Upper lobe of left lung (tissue), 6 donors: ENCODE measurements around the gene SYDE1. TPM values are rescaled to one million over a fixed set of nuclear protein-coding genes. Genes with fewer than 3 reads are reported as not detected.

Experiments used
- ATAC-seq, 2 donors: fragments of 200-7000 bp; cut with Tn5 transposase; one replicate each; pipeline ENCODE4 v1.9.1; 2022; ENCODE audit warnings: mild to moderate bottlenecking in 2 of 2, moderate library complexity in 2 of 2; ENCODE audit not compliant: low FRiP score in 2 of 2
- DNase-seq, 2 donors: peaks; one replicate each; pipeline ENCODE4 v3.0.0-alpha.2; 2019 to 2020
- H3K27ac ChIP-seq, 4 donors: fragments of 200-600 bp; sonication (generic); one replicate each; pipeline ENCODE4 v1.5.1; 2016 to 2019
- H3K27me3 ChIP-seq, 4 donors: fragments of 200-600 bp; sonication (generic); one replicate each; pipeline ENCODE4 v1.5.1; 2017 to 2019
- H3K36me3 ChIP-seq, 4 donors: fragments of 200-600 bp; sonication (generic); one replicate each; pipeline ENCODE4 v1.5.1; 2016 to 2019
- H3K4me1 ChIP-seq, 4 donors: fragments of 200-600 bp; sonication (generic); one replicate each; pipeline ENCODE4 v1.5.1; 2018 to 2019
- H3K4me3 ChIP-seq, 4 donors: fragments of 200-600 bp; sonication (generic); one replicate each; pipeline ENCODE4 v1.5.1; 2017 to 2019; ENCODE audit warnings: mild to moderate bottlenecking in 2 of 4, moderate library complexity in 1 of 4
- H3K9me3 ChIP-seq, 4 donors: fragments of 200-600 bp; sonication (generic); one replicate each; pipeline ENCODE4 v1.5.1; 2018 to 2019
- CTCF ChIP-seq, 6 experiments: fragments of 450-650 bp in 4 of 6; fragments of 200-600 bp in 2 of 6; sonication (generic) in 2 of 6; IDR thresholded peaks; one replicate each; pipeline ENCODE4 v1.5.1; 2016 to 2019; ENCODE audit warnings: antibody characterized with exemption in 6 of 6
- EP300 ChIP-seq, 4 donors: sonication (generic); formaldehyde crosslinking; IDR thresholded peaks; one replicate each; pipeline ENCODE4 v1.5.1; 2017; ENCODE audit warnings: antibody characterized with exemption in 4 of 4, control low read depth in 2 of 4
- POLR2A ChIP-seq, 4 donors: fragments of 450-650 bp; IDR thresholded peaks; one replicate each; pipeline ENCODE4 v1.5.1; 2016 to 2017; ENCODE audit warnings: antibody characterized with exemption in 4 of 4, mild to moderate bottlenecking in 2 of 4
- POLR2AphosphoS5 ChIP-seq, 2 donors: sonication (generic); formaldehyde crosslinking; IDR thresholded peaks; one replicate each; pipeline ENCODE4 v1.5.1; 2017; ENCODE audit warnings: antibody characterized with exemption in 2 of 2
- WGBS, 2 donors: methylation state at CpG; one replicate each; pipeline ENCODE4 v1.1.5; 2017 to 2018; 5-methylcytosine and 5-hydroxymethylcytosine counted together
- total RNA-seq, 6 donors: library from RNA; depleted of rRNA in 4 of 6; stranded (reverse); fragments of >200 nt in 4 of 6; gene quantifications; one replicate each; pipeline versions ENCODE4 v1.1.0 to v1.2.1, GENCODE V29; 2016 to 2021
- donor health status: DM: no; HTN: no; CAD: no; lungs with moderate emphysema.
- donor health status: DM: no; HTN: yes; CAD: no; lungs with severe emphysema.

SYDE1 gene
- total RNA-seq, 6 donors from 2014 or later = 7.0 to 28.4 (median 14.2) TPM

DNA sequence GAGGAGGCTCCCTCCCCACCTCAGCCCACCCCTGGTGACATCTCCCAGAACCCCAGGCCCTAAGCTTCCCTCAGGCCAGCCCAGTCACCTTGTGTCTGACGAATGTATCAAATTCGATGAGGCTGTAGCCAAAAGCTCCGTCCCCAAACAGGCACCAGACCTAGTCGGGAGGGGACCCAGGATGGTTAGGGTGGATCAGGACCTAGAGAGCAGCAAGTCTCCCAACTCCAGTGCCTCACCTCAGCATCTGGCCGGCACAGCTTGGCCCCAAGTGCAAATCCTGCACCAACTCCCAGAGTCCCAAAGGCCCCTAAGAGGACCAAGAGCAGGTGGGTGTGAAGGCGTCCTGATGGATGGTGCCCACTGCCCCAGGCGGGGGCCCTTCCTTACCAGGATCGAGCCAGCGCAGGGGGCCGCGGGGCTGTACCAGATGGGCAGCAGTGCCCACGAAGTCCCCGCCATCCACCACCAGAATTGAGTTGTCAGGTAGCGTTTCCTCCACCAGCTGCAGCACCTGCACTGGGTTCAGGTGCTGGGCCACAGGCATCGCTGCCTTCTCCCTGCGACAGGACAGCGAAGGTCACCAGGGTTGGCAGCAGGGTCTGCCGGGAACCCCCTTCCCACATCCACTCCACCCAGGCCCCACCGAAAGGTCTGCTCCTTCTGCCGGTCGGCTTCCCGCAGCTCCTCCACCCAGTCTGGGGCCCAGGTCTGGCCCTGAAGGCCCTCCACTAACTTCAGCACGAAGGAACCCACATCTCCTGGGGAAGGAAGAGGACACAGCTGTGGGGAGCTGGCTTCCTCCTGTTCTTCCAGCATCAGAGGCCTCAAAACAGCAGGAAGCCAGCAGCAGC lies 8.8 kb downstream of the SYDE1 start:
- Histone ChIP-seq H3K27ac (peak overlapping the region; percentile 7 to 54 (median 44)), H3K9me3 (no peaks in the 10 kb centered on the region), H3K36me3 (peaks cover 13 to 99% (median 88%) of the 10 kb centered on the region in 4 donors), H3K27me3 (no peaks in the 10 kb centered on the region), H3K4me1 (peaks cover 0 to 8% (median 1%) of the 10 kb centered on the region in 4 donors), H3K4me3 (no peak overlapping the region)
- WGBS, 2 donors = 84 to 93% methylated on average over 8 to 23 of the region's 23 CpGs
- ATAC-seq (no peak), DNase-seq (no peak)
- no peak for TF ChIP-seq POLR2AphosphoS5 (IDR thresholded peaks at IDR 0.05)
- no peak for TF ChIP-seq POLR2A (IDR thresholded peaks at IDR 0.05)
- TF ChIP-seq EP300 (IDR thresholded peaks at IDR 0.05) = no peak
- no peak for TF ChIP-seq CTCF (IDR thresholded peaks at IDR 0.05)

- Histone ChIP-seq H3K9me3 (no peaks in the 10 kb centered on the region), H3K4me1 (peaks cover 0 to 8% (median 1%) of the 10 kb centered on the region in 4 donors), H3K27me3 (no peaks in the 10 kb centered on the region), H3K27ac (no peak overlapping the region), H3K4me3 (no peak overlapping the region), H3K36me3 (peaks cover 13 to 95% (median 85%) of the 10 kb centered on the region in 4 donors)
- TF ChIP-seq CTCF (IDR thresholded peaks at IDR 0.05) = no peak
- no peak for TF ChIP-seq POLR2AphosphoS5 (IDR thresholded peaks at IDR 0.05)
- no peak for TF ChIP-seq EP300 (IDR thresholded peaks at IDR 0.05)
- no peak for TF ChIP-seq POLR2A (IDR thresholded peaks at IDR 0.05)
- ATAC-seq (no peak), DNase-seq (no peak)
- WGBS, 2 donors = 84 to 88% methylated on average over 12 of the region's 12 CpGs
Measured at GRCh38 chr19:15116856-15117255, 9.7 kb downstream of the SYDE1 start.

GRCh38 chr19:15118248-15118647 lies 11.0 kb downstream of the SYDE1 start:
- 80 to 90% methylated on average over 1 to 2 of the region's 2 CpGs for WGBS, 2 donors
- DNase-seq (no peak), ATAC-seq (no peak)
- H3K9me3 ChIP-seq = no peaks in the 10 kb centered on the region
- H3K27ac ChIP-seq = no peak overlapping the region
- no peaks in the 10 kb centered on the region for H3K27me3 ChIP-seq
- TF ChIP-seq EP300 (IDR thresholded peaks at IDR 0.05) = no peak
- TF ChIP-seq POLR2AphosphoS5 (IDR thresholded peaks at IDR 0.05) = no peak
- TF ChIP-seq POLR2A (IDR thresholded peaks at IDR 0.05) = no peak
- TF ChIP-seq CTCF (IDR thresholded peaks at IDR 0.05) = no peak
- H3K36me3 ChIP-seq = peaks cover 13 to 92% (median 78%) of the 10 kb centered on the region in 4 donors
- H3K4me3 ChIP-seq = no peak overlapping the region
- H3K4me1 ChIP-seq = peaks cover 0 to 8% (median 3%) of the 10 kb centered on the region in 4 donors

DNA sequence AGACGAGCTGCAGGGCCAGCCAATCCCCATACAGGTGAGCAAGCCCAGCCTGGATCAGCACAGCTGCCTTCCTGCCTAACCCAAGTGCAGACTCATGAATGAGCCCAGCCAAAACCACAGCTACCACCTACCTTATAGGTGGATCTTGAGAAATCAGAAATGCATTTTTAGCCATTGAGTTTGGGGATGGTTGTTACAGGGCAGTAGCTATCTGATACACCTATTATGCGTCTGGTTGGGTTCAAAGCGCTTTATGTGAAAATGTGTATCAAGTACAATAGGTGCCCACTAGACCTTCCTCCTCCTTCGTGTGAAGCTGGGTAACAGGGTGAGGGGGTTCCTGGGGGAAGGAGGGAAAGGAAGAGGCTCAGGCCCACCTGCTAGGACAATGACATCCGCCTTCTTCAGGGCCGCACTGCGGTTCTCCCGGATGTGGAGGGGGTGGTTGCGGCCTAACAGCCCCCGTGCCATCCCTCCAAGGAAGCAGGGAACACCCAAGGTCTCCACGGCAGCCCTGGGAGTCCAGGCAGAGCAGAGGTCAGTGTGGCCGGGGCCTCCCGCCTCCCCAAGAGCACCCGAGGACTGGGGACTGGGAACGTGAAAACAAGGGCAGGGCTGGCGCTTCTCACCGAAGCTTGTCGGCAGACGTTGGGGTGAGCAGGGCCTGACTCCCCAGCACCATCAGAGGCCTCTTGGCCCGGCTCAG lies 11.7 kb downstream of the SYDE1 start:
- no peak overlapping the region for H3K4me3 ChIP-seq
- H3K4me1 ChIP-seq = peaks cover 3 to 10% (median 7%) of the 10 kb centered on the region in 4 donors
- peaks cover 13 to 85% (median 72%) of the 10 kb centered on the region in 4 donors for H3K36me3 ChIP-seq
- no peaks in the 10 kb centered on the region for H3K27me3 ChIP-seq
- WGBS, 2 donors = 96 to 97% methylated on average over 16 to 20 of the region's 20 CpGs
- H3K9me3 ChIP-seq = no peaks in the 10 kb centered on the region
- TF ChIP-seq POLR2A (IDR thresholded peaks at IDR 0.05) (no peak), EP300 (IDR thresholded peaks at IDR 0.05) (no peak), CTCF (IDR thresholded peaks at IDR 0.05) (no peak), POLR2AphosphoS5 (IDR thresholded peaks at IDR 0.05) (no peak)
- no peak overlapping the region for H3K27ac ChIP-seq
- no peak for DNase-seq
- no peak for ATAC-seq
